ENCODE data around the gene SLC28A3. TPM values are rescaled to one million over a fixed set of nuclear protein-coding genes. Genes with fewer than 3 reads are reported as not detected.

SLC28A3 gene
- total and polyA plus RNA-seq, 2 donors: 0.09 to 2.0 TPM

DNA sequence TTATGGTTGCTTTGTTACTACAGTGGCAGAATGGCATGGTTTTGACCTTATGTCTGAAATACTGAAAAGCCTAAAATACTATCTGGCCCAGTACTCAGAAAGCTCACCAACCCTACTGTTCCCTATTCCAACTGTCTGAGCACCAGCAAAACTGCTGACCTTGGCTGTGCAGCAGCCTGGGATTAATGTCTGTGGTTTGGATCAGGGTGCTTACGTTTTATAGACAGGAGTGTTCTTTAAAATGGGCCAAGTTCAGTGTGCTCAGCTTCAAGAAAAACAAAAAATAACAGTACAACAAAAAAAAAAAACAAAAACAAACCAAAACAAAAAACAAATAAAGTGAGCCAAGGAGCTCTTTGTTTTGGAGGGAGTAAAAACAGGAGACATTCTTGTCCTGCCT, 36.4 kb downstream of the SLC28A3 start:
- DNase-seq (ENCODE audit: extremely low spot score): no peak
- no peak overlapping the region for H3K27ac ChIP-seq (ENCODE audit: low read depth)
- H3K36me3 ChIP-seq (ENCODE audit: insufficient read depth): no peaks in the 10 kb centered on the region
- 38% methylated on average over 1 of the region's 1 CpG for WGBS
- no peaks in the 10 kb centered on the region for H3K4me1 ChIP-seq (ENCODE audit: insufficient read depth)
- H3K4me3 ChIP-seq (ENCODE audit: low read depth, low read length): no peak overlapping the region

GRCh38 chr9:84303061-84303460, 37.5 kb downstream of the SLC28A3 start:
- DNase-seq (ENCODE audit: extremely low spot score): no peak
- no peaks in the 10 kb centered on the region for H3K36me3 ChIP-seq (ENCODE audit: insufficient read depth)
- no peak overlapping the region for H3K27ac ChIP-seq (ENCODE audit: low read depth)
- WGBS: 93% methylated on average over 4 of the region's 4 CpGs
- H3K4me3 ChIP-seq (ENCODE audit: low read depth, low read length): no peak overlapping the region
- H3K4me1 ChIP-seq (ENCODE audit: insufficient read depth): no peaks in the 10 kb centered on the region

DNA sequence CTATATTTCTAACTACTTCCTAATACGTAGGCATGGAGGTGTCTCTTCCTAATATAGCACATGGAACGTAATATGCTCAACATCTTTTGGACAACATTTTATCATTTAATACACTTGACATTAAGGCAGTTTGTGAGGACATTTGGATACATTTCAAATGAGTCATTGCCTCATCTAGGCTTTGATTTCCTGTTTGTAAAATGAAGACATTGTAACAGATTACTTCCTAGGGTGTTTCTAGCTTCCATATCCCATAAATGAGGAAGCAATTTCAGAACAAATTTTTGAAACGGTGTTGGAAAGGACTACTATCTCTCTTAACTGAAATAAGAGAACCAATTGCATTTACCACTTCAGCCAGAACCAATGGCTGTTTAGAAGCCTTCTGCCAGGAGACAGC, 38.7 kb downstream of the SLC28A3 start:
- no peaks in the 10 kb centered on the region for H3K4me1 ChIP-seq (ENCODE audit: insufficient read depth)
- H3K36me3 ChIP-seq (ENCODE audit: insufficient read depth): no peaks in the 10 kb centered on the region
- no peak overlapping the region for H3K27ac ChIP-seq (ENCODE audit: low read depth)
- 61% methylated on average over 3 of the region's 3 CpGs for WGBS
- no peak for DNase-seq (ENCODE audit: extremely low spot score)
- no peak overlapping the region for H3K4me3 ChIP-seq (ENCODE audit: low read depth, low read length)

DNA sequence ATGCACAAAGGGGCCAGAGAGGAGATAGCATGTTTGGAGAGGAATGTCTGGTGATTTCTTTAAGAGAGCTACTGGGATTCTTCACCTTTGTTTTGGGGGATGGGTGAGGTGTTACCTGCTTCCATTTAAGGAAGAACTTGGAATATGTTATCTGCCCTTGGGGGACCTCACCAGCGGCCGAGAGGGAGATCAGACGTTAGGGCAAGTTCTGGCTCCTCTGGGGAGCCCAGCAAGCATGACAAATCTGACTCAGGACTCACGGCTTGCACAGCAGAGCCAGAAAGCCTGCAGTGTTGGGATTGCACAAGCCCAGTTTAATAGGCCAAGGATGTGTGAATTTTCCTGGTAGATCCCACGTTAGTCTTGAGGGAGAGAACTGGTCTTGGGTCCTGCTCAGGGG, 40.3 kb downstream of the SLC28A3 start:
- WGBS: 66% methylated on average over 5 of the region's 5 CpGs
- Histone ChIP-seq H3K4me3 (ENCODE audit: low read depth, low read length) (no peak overlapping the region), H3K4me1 (ENCODE audit: insufficient read depth) (no peaks in the 10 kb centered on the region), H3K27ac (ENCODE audit: low read depth) (no peak overlapping the region), H3K36me3 (ENCODE audit: insufficient read depth) (no peaks in the 10 kb centered on the region)
- DNase-seq (ENCODE audit: extremely low spot score): no peak

- WGBS: 83% methylated on average over 4 of the region's 4 CpGs
- Histone ChIP-seq H3K4me1 (ENCODE audit: insufficient read depth) (no peaks in the 10 kb centered on the region), H3K4me3 (ENCODE audit: low read depth, low read length) (no peak overlapping the region), H3K36me3 (ENCODE audit: insufficient read depth) (no peaks in the 10 kb centered on the region), H3K27ac (ENCODE audit: low read depth) (no peak overlapping the region)
- DNase-seq (ENCODE audit: extremely low spot score): no peak
These were observed 43.3 kb downstream of the SLC28A3 start for GRCh38 chr9:84297162-84297821.

DNA sequence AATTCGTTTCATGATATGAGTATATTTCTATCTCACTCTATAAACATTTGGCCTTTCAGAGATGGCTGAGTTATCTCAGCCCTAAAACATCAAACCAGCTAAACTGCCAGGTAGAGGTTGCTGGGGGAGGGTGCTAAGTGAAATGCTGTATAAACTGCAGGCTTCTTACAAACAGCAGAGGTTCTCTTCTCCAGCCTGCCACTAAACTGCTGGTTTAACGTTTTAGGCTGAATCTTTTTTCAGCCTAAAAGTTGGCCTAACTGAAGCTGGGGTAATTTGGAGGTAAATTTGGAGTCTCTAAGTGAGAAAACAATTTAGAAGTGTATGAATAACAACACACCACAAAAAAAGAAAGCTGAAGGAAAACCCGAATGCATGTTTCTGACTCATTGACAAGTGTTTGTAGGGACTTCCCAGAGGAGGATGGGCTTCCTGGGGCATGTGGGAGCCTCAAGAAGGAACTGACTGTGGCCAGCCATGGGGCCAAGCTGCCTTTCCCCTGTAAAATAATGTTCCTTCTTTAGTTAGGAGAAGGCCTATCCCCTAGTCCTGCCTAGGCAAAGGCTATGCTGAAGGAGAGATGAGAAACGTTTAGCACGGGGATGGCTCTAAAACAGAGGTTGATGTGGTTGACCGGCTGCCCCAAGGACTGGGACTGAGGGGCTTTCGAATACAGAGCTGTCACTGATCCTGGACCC, 44.3 kb downstream of the SLC28A3 start:
- DNase-seq (ENCODE audit: extremely low spot score): no peak
- Histone ChIP-seq H3K27ac (ENCODE audit: low read depth) (no peak overlapping the region), H3K4me3 (ENCODE audit: low read depth, low read length) (no peak overlapping the region), H3K4me1 (ENCODE audit: insufficient read depth) (no peaks in the 10 kb centered on the region), H3K36me3 (ENCODE audit: insufficient read depth) (no peaks in the 10 kb centered on the region)
- 65% methylated on average over 7 of the region's 7 CpGs for WGBS

GRCh38 chr9:84294241-84294950, 46.2 kb downstream of the SLC28A3 start:
- Histone ChIP-seq H3K4me3 (ENCODE audit: low read depth, low read length) (no peak overlapping the region), H3K4me1 (ENCODE audit: insufficient read depth) (no peaks in the 10 kb centered on the region), H3K27ac (ENCODE audit: low read depth) (no peak overlapping the region), H3K36me3 (ENCODE audit: insufficient read depth) (no peaks in the 10 kb centered on the region)
- no peak for DNase-seq (ENCODE audit: extremely low spot score)
- 80% methylated on average over 5 of the region's 5 CpGs for WGBS

DNA sequence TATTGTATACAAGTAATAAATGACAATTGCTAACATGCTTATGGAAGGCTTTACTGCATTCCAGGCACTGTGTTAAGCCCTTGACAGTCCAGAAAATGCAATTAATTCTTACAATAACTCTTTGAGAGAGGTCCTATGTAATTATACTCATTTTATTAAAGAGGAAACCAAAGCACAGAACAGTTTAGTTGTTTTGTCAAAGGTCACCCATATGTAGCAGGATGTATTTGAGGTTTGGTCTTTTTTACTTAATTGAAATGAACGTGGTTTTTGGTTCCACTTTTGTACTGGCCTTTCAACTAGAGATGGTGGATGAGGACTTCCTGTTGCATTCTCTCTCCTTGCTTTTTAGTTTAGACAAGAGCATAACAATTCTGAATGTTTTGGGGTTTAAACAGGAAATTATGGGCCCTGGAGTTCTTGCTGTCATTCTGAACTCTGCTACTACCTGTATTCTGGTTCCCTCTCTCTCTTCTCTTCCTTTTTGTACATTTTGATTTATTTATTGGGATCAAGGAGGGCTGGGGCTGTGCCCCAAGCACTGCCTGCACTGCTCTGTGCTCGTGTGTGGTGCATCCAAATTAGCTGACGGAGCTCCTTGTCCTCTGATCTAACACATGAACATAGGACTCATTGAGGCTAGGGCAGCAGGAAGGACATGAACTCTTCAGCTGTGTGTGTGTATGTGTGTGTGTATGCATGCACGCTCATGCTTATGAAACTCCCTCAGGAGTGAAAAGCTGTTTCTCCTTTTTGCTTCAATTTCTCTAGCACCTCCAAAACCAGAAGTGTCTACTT, 47.4 kb downstream of the SLC28A3 start:
- DNase-seq (ENCODE audit: extremely low spot score): no peak
- Histone ChIP-seq H3K36me3 (ENCODE audit: insufficient read depth) (no peaks in the 10 kb centered on the region), H3K4me1 (ENCODE audit: insufficient read depth) (no peaks in the 10 kb centered on the region), H3K27ac (ENCODE audit: low read depth) (no peak overlapping the region), H3K4me3 (ENCODE audit: low read depth, low read length) (no peak overlapping the region)
- 72% methylated on average over 4 of the region's 4 CpGs for WGBS

DNA sequence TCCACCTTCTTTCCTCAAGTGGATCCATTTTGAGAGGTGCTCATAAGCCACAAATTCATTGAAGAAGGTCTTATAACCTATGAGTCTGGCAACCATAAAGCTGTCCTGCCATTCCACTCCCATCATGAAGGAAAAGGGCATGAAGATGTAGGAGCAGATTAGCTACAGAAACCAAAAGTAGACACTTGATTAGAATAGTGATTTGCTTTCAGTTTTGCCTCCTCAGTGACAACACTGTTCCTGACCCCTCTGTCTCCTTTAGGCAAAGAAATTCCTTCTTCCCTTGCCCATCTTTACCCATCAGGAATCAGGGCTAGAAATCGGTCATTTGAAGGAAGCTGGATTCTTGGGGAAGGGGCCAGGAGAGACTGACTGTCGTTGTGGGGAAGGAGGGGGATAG, 55.2 kb downstream of the SLC28A3 start:
- H3K36me3 ChIP-seq (ENCODE audit: insufficient read depth): no peaks in the 10 kb centered on the region
- H3K27ac ChIP-seq (ENCODE audit: low read depth): no peak overlapping the region
- whole genome bisulfite sequencing: 62% methylated on average over 2 of the region's 2 CpGs

DNA sequence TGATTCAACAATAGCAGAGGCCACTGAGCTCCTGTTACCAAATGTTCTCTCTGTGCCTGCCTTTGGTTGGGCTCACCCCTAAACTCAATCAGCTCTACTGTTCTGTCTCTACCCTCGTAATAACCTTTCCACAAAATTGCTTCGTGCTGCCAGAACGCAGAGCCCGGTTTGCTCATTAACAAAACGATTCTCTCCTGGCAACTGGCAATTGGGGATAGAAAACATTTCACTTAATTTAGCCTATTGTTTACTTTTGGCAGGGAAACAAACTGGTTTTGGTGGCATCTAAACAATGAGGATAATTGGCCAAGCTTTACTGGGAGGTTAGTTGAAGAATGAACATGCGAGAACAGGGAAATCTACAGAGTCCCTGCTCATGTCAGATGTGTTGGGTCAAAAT, 56.6 kb downstream of the SLC28A3 start:
- 57% methylated on average over 6 of the region's 6 CpGs for WGBS
- H3K36me3 ChIP-seq (ENCODE audit: insufficient read depth): no peaks in the 10 kb centered on the region
- no peak for DNase-seq (ENCODE audit: extremely low spot score)
- H3K27ac ChIP-seq (ENCODE audit: low read depth): no peak overlapping the region
- no peak overlapping the region for H3K4me3 ChIP-seq (ENCODE audit: low read depth, low read length)
- H3K4me1 ChIP-seq (ENCODE audit: insufficient read depth): no peaks in the 10 kb centered on the region

More for the DNA sequence above, 55.2 kb downstream of the SLC28A3 start:
- no peaks in the 10 kb centered on the region for H3K4me1 ChIP-seq (ENCODE audit: insufficient read depth)
- H3K4me3 ChIP-seq (ENCODE audit: low read depth, low read length): no peak overlapping the region
- no peak for DNase-seq (ENCODE audit: extremely low spot score)

DNA sequence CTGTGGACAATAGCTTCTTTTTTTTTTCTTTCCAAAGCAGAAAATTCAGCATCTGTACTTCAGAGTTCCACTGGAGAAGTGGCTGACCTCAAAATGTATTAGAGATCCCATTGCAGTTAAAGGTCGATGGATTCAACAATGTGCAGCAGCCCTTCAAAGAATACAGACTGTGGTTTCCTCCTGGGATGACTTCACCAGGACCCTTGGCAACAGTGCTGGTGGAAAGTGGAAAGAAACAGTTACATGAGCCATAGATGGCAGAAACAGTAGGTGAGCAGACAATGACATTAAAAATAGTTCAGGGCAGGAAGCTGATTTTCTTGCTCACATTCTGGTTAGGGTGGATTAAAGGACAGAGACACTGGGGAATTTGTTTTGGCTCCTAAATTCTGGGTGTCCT, 62.4 kb downstream of the SLC28A3 start:
- 66% methylated on average over 1 of the region's 1 CpG for WGBS
- no peak for DNase-seq (ENCODE audit: extremely low spot score)
- Histone ChIP-seq H3K36me3 (ENCODE audit: insufficient read depth) (no peaks in the 10 kb centered on the region), H3K4me1 (ENCODE audit: insufficient read depth) (no peaks in the 10 kb centered on the region), H3K4me3 (ENCODE audit: low read depth, low read length) (no peak overlapping the region), H3K27ac (ENCODE audit: low read depth) (no peak overlapping the region)

GRCh38 chr9:84277646-84278045, 62.9 kb downstream of the SLC28A3 start:
- H3K4me1 ChIP-seq (ENCODE audit: insufficient read depth): no peaks in the 10 kb centered on the region
- H3K27ac ChIP-seq (ENCODE audit: low read depth): no peak overlapping the region
- no peak for DNase-seq (ENCODE audit: extremely low spot score)
- H3K4me3 ChIP-seq (ENCODE audit: low read depth, low read length): no peak overlapping the region
- H3K36me3 ChIP-seq (ENCODE audit: insufficient read depth): no peaks in the 10 kb centered on the region
- 89% methylated on average over 3 of the region's 3 CpGs for WGBS

- no peaks in the 10 kb centered on the region for H3K4me1 ChIP-seq (ENCODE audit: insufficient read depth)
- H3K36me3 ChIP-seq (ENCODE audit: insufficient read depth): no peaks in the 10 kb centered on the region
- 80% methylated on average over 3 of the region's 3 CpGs for WGBS
- no peak overlapping the region for H3K4me3 ChIP-seq (ENCODE audit: low read depth, low read length)
- DNase-seq (ENCODE audit: extremely low spot score): no peak
- H3K27ac ChIP-seq (ENCODE audit: low read depth): no peak overlapping the region
These were observed 63.8 kb downstream of the SLC28A3 start for GRCh38 chr9:84276741-84277140.
